ENCODE results near the gene C1orf21.

- TF ChIP-seq POLR2A (IDR thresholded peaks at IDR 0.05; ENCODE audit: low read length) (no peak), GATA1 (IDR thresholded peaks at IDR 0.05; ENCODE audit: low read depth, low read length) (no peak)
Observed at GRCh38 chr1:184351416-184351975, 35.3 kb upstream of the C1orf21 start.
